DND-41 (cell line): ENCODE data around the gene IRF4.

ENCODE experiments used
- CTCF ChIP-seq: IDR thresholded peaks from 2 replicates; pipeline ENCODE4 v1.5.1; 2012; ENCODE audit warnings: borderline replicate concordance, low read length, moderate library complexity, mild to moderate bottlenecking; ENCODE audit not compliant: poor library complexity, severe bottlenecking; ENCODE audit errors: extremely low read depth
- EZH2 ChIP-seq: IDR thresholded peaks from 3 replicates; pipeline ENCODE4 v1.6.1; 2012; ENCODE audit warnings: borderline replicate concordance, low read depth, mild to moderate bottlenecking, moderate library complexity, low read length, inconsistent platforms; ENCODE audit not compliant: severe bottlenecking

GRCh38 chr6:385614-386013, 5.9 kb upstream of the IRF4 start:
- TF ChIP-seq CTCF (no peak), EZH2 (no peak)
